Measurements from ENCODE around the gene RBPMS2. TPM values are rescaled to one million over a fixed set of nuclear protein-coding genes. Genes with fewer than 3 reads are reported as not detected.

Gene RBPMS2
- polyA plus RNA-seq, 1 donor from 2014 or later = not detected

- TF ChIP-seq CTCF (IDR thresholded peaks at IDR 0.05; ENCODE audit: poor library complexity, severe bottlenecking) (no peak), TAF1 (IDR thresholded peaks at IDR 0.05; ENCODE audit: low read depth) (no peak), REST (IDR thresholded peaks at IDR 0.05; ENCODE audit: borderline replicate concordance) (no peak), EZH2 (IDR thresholded peaks at IDR 0.05; ENCODE audit: borderline replicate concordance, insufficient read depth, low read length, poor library complexity, severe bottlenecking) (no peak), SMC3 (conservative IDR thresholded peaks at IDR 0.05; ENCODE audit: poor library complexity) (no peak)
- Histone ChIP-seq H3F3A (ENCODE audit: insufficient read depth, low read length, poor library complexity, severe bottlenecking) (no peaks in the 10 kb centered on the region), H3K9ac (ENCODE audit: low read length) (no peak overlapping the region), H3K79me2 (replicated peaks; ENCODE audit: insufficient read depth, low read length) (no peaks in the 10 kb centered on the region), H4K20me1 (ENCODE audit: insufficient read depth) (no peaks in the 10 kb centered on the region), H3K9me2 (ENCODE audit: insufficient read depth, low read length) (no peaks in the 10 kb centered on the region), H2AFZ (ENCODE audit: low read depth, low read length) (no peak overlapping the region), H3K4me3 (ENCODE audit: low read length) (no peak overlapping the region), H3K27me3 (ENCODE audit: insufficient read depth, low read depth, low read length) (no peaks in the 10 kb centered on the region), H3K27ac (ENCODE audit: low read length) (no peak overlapping the region), H3K9me3 (ENCODE audit: low read length) (no peaks in the 10 kb centered on the region), H3K36me3 (ENCODE audit: insufficient read depth, low read length) (no peaks in the 10 kb centered on the region), H3K4me2 (ENCODE audit: low read length) (no peak overlapping the region)
These were observed 58.9 kb downstream of the RBPMS2 start for GRCh38 chr15:64716452-64716851.

- no peaks in the 10 kb centered on the region for H3K9me3 ChIP-seq (ENCODE audit: low read length)
- no peak overlapping the region for H3K4me3 ChIP-seq (ENCODE audit: low read length)
- H3K27ac ChIP-seq (ENCODE audit: low read length) = no peak overlapping the region
- H2AFZ ChIP-seq (ENCODE audit: low read depth, low read length) = no peak overlapping the region
- H3K27me3 ChIP-seq (ENCODE audit: insufficient read depth, low read depth, low read length) = no peaks in the 10 kb centered on the region
- no peak overlapping the region for H3K9ac ChIP-seq (ENCODE audit: low read length)
- TF ChIP-seq EP300 (conservative IDR thresholded peaks at IDR 0.05; ENCODE audit: poor library complexity, severe bottlenecking) (no peak), RAD21 (conservative IDR thresholded peaks at IDR 0.05) (no peak), REST (IDR thresholded peaks at IDR 0.05; ENCODE audit: borderline replicate concordance) (no peak), EZH2 (IDR thresholded peaks at IDR 0.05; ENCODE audit: borderline replicate concordance, insufficient read depth, low read length, poor library complexity, severe bottlenecking) (no peak), POLR2AphosphoS5 (IDR thresholded peaks at IDR 0.05) (no peak), TAF1 (IDR thresholded peaks at IDR 0.05; ENCODE audit: low read depth) (no peak), MXI1 (conservative IDR thresholded peaks at IDR 0.05; ENCODE audit: poor library complexity, severe bottlenecking) (no peak), CTCF (IDR thresholded peaks at IDR 0.05; ENCODE audit: poor library complexity, severe bottlenecking) (no peak), SMC3 (conservative IDR thresholded peaks at IDR 0.05; ENCODE audit: poor library complexity) (no peak)
- no peaks in the 10 kb centered on the region for H3K36me3 ChIP-seq (ENCODE audit: insufficient read depth, low read length)
- H3F3A ChIP-seq (ENCODE audit: insufficient read depth, low read length, poor library complexity, severe bottlenecking) = no peaks in the 10 kb centered on the region
- no peaks in the 10 kb centered on the region for H3K9me2 ChIP-seq (ENCODE audit: insufficient read depth, low read length)
- no peaks in the 10 kb centered on the region for H4K20me1 ChIP-seq (ENCODE audit: insufficient read depth)
- no peak overlapping the region for H3K4me2 ChIP-seq (ENCODE audit: low read length)
- H3K79me2 ChIP-seq (replicated peaks; ENCODE audit: insufficient read depth, low read length) = no peaks in the 10 kb centered on the region
These were observed 61.8 kb downstream of the RBPMS2 start for GRCh38 chr15:64713592-64713991.
